WERI-Rb-1 (cell line): ENCODE results near the gene LGMN.

Experiments used
- DNase-seq: peaks from one replicate; pipeline ENCODE4 v3.0.0-alpha.2; 2020
- H3K27ac ChIP-seq: fragments of 250-450 bp; sonication (Bioruptor Pico); 2 replicates; pipeline ENCODE4 v1.5.1; 2020; ENCODE audit warnings: mild to moderate bottlenecking, moderate library complexity
- H3K27me3 ChIP-seq: fragments of 250-450 bp; sonication (Bioruptor Pico); 2 replicates; pipeline ENCODE4 v1.5.1; 2021; ENCODE audit warnings: mild to moderate bottlenecking, low read depth, moderate library complexity; ENCODE audit not compliant: insufficient read depth, severe bottlenecking
- H3K36me3 ChIP-seq: fragments of 250-450 bp; sonication (Bioruptor Pico); 2 replicates; pipeline ENCODE4 v1.5.1; 2020; ENCODE audit warnings: mild to moderate bottlenecking, moderate library complexity
- H3K4me3 ChIP-seq: 2 replicates; pipeline ENCODE4 v1.5.1; 2011; ENCODE audit warnings: low read depth, mild to moderate bottlenecking, control low read depth, low read length
- H3K9me3 ChIP-seq: fragments of 250-450 bp; sonication (Bioruptor Pico); 2 replicates; pipeline ENCODE4 v1.5.1; 2021; ENCODE audit warnings: mild to moderate bottlenecking, moderate library complexity; ENCODE audit not compliant: severe bottlenecking
- CTCF ChIP-seq: IDR thresholded peaks from 2 replicates; pipeline ENCODE4 v1.5.1; 2011; ENCODE audit warnings: low read depth, mild to moderate bottlenecking, control low read depth, inconsistent platforms, low read length

The LGMN gene

GRCh38 chr14:92734618-92735017, 13.8 kb downstream of the LGMN start:
- no peak for TF ChIP-seq CTCF
- no peak overlapping the region for H3K27ac ChIP-seq
- H3K4me3 ChIP-seq = no peak overlapping the region
- H3K36me3 ChIP-seq = peaks cover 20% of the 10 kb centered on the region
- peaks cover 9% of the 10 kb centered on the region for H3K9me3 ChIP-seq
- DNase-seq = no peak
- no peaks in the 10 kb centered on the region for H3K27me3 ChIP-seq

GRCh38 chr14:92733007-92733406, 15.4 kb downstream of the LGMN start:
- no peak overlapping the region for H3K4me3 ChIP-seq
- DNase-seq = no peak
- H3K27me3 ChIP-seq = no peaks in the 10 kb centered on the region
- no peak for TF ChIP-seq CTCF
- peaks cover 9% of the 10 kb centered on the region for H3K9me3 ChIP-seq
- peaks cover 20% of the 10 kb centered on the region for H3K36me3 ChIP-seq
- no peak overlapping the region for H3K27ac ChIP-seq

- H3K27ac ChIP-seq = no peak overlapping the region
- peaks cover 22% of the 10 kb centered on the region for H3K36me3 ChIP-seq
- H3K27me3 ChIP-seq = no peaks in the 10 kb centered on the region
- TF ChIP-seq CTCF = no peak
- H3K4me3 ChIP-seq = no peak overlapping the region
- no peak for DNase-seq
- peaks cover 9% of the 10 kb centered on the region for H3K9me3 ChIP-seq
These were observed 16.8 kb downstream of the LGMN start for GRCh38 chr14:92731622-92732115.

- no peaks in the 10 kb centered on the region for H3K27me3 ChIP-seq
- H3K36me3 ChIP-seq = peaks cover 22% of the 10 kb centered on the region
- no peak for TF ChIP-seq CTCF
- H3K4me3 ChIP-seq = no peak overlapping the region
- H3K9me3 ChIP-seq = peaks cover 9% of the 10 kb centered on the region
- no peak overlapping the region; the same call in 1 of the 2 replicates for H3K27ac ChIP-seq
- no peak for DNase-seq
These were observed 18.6 kb downstream of the LGMN start for GRCh38 chr14:92729634-92730358.

GRCh38 chr14:92728759-92729364, 19.6 kb downstream of the LGMN start:
- Histone ChIP-seq H3K4me3 (no peak overlapping the region), H3K27ac (no peak overlapping the region), H3K9me3 (peaks cover 9% of the 10 kb centered on the region), H3K36me3 (peaks cover 22% of the 10 kb centered on the region), H3K27me3 (no peaks in the 10 kb centered on the region)
- no peak for DNase-seq
- TF ChIP-seq CTCF = no peak

GRCh38 chr14:92726933-92727262, 21.5 kb downstream of the LGMN start:
- peaks cover 7% of the 10 kb centered on the region for H3K9me3 ChIP-seq
- no peak for DNase-seq
- no peak overlapping the region for H3K27ac ChIP-seq
- no peaks in the 10 kb centered on the region for H3K27me3 ChIP-seq
- no peak for TF ChIP-seq CTCF
- peaks cover 13% of the 10 kb centered on the region for H3K36me3 ChIP-seq
- H3K4me3 ChIP-seq = no peak overlapping the region
